ENCODE measurements around the gene RNF207.

The RNF207 gene

GRCh38 chr1:6220236-6220635 is 14.3 kb downstream of the RNF207 start:
- in situ Hi-C loops (cut with MboI; ENCODE audit: low pct_unique_long_range_greater_than_20kb, low sequenced_read_pairs) = no loop called here
- no peak for DNase-seq

GRCh38 chr1:6221210-6221784 is 15.4 kb downstream of the RNF207 start:
- DNase-seq = no peak
- in situ Hi-C loops (cut with MboI; ENCODE audit: low pct_unique_long_range_greater_than_20kb, low sequenced_read_pairs) = no loop called here

- in situ Hi-C loops (cut with MboI; ENCODE audit: low pct_unique_long_range_greater_than_20kb, low sequenced_read_pairs) = no loop called here
- no peak for DNase-seq
These were observed 16.7 kb downstream of the RNF207 start for GRCh38 chr1:6222636-6223035.

- DNase-seq = no peak
- in situ Hi-C loops (cut with MboI; ENCODE audit: low pct_unique_long_range_greater_than_20kb, low sequenced_read_pairs) = no loop called here
These were observed 17.7 kb downstream of the RNF207 start for GRCh38 chr1:6223617-6224016.

- no peak for DNase-seq
- in situ Hi-C loops (cut with MboI; ENCODE audit: low pct_unique_long_range_greater_than_20kb, low sequenced_read_pairs) = no loop called here
These were observed 18.8 kb downstream of the RNF207 start for GRCh38 chr1:6224718-6225117.

GRCh38 chr1:6225651-6226050 is 19.7 kb downstream of the RNF207 start:
- no peak for DNase-seq
- in situ Hi-C loops (cut with MboI; ENCODE audit: low pct_unique_long_range_greater_than_20kb, low sequenced_read_pairs) = no loop called here

- in situ Hi-C loops (cut with MboI; ENCODE audit: low pct_unique_long_range_greater_than_20kb, low sequenced_read_pairs) = no loop called here
These were observed 27.5 kb downstream of the RNF207 start for GRCh38 chr1:6233376-6233775.

GRCh38 chr1:6234502-6235295 is 28.8 kb downstream of the RNF207 start:
- DNase-seq = no peak
- in situ Hi-C loops (cut with MboI; ENCODE audit: low pct_unique_long_range_greater_than_20kb, low sequenced_read_pairs) = no loop called here

More at GRCh38 chr1:6233376-6233775, 27.5 kb downstream of the RNF207 start:
- no peak for DNase-seq

GRCh38 chr1:6235296-6235677 is 29.4 kb downstream of the RNF207 start:
- DNase-seq = no peak
- in situ Hi-C loops (cut with MboI; ENCODE audit: low pct_unique_long_range_greater_than_20kb, low sequenced_read_pairs) = no loop called here

- DNase-seq = no peak
- in situ Hi-C loops (cut with MboI; ENCODE audit: low pct_unique_long_range_greater_than_20kb, low sequenced_read_pairs) = no loop called here
These were observed 31.2 kb downstream of the RNF207 start for GRCh38 chr1:6237093-6237492.

GRCh38 chr1:6239213-6239752 is 33.4 kb downstream of the RNF207 start:
- in situ Hi-C loops (cut with MboI; ENCODE audit: low pct_unique_long_range_greater_than_20kb, low sequenced_read_pairs) = no loop called here
- DNase-seq = no peak

- DNase-seq = no peak
- in situ Hi-C loops (cut with MboI; ENCODE audit: low pct_unique_long_range_greater_than_20kb, low sequenced_read_pairs) = loop anchor here (10.0 kb wide), 1 partner anchor 165 kb away; no protein-coding TSS in a partner anchor
These were observed 34.2 kb downstream of the RNF207 start for GRCh38 chr1:6239950-6240768.

- in situ Hi-C loops (cut with MboI; ENCODE audit: low pct_unique_long_range_greater_than_20kb, low sequenced_read_pairs) = loop anchor here (10.0 kb wide), 1 partner anchor 164 kb away; no protein-coding TSS in a partner anchor
- DNase-seq = no peak
These were observed 35.4 kb downstream of the RNF207 start for GRCh38 chr1:6241107-6241886.

- no peak for DNase-seq
- in situ Hi-C loops (cut with MboI; ENCODE audit: low pct_unique_long_range_greater_than_20kb, low sequenced_read_pairs) = loop anchor here (10.0 kb wide), 1 partner anchor 163 kb away; no protein-coding TSS in a partner anchor
These were observed 36.2 kb downstream of the RNF207 start for GRCh38 chr1:6241887-6242740.

GRCh38 chr1:6243053-6243834 is 37.3 kb downstream of the RNF207 start:
- no peak for DNase-seq
- in situ Hi-C loops (cut with MboI; ENCODE audit: low pct_unique_long_range_greater_than_20kb, low sequenced_read_pairs) = loop anchor here (10.0 kb wide), 1 partner anchor 162 kb away; no protein-coding TSS in a partner anchor

GRCh38 chr1:6243993-6244392 is 38.1 kb downstream of the RNF207 start, which contains the start of gene HES3:
TSS of gene HES3 (plus strand) at chr1:6244179. CDS start at chr1:6244366, 187 bp downstream.
- DNase-seq = no peak

More at GRCh38 chr1:6243993-6244392, 38.1 kb downstream of the RNF207 start, which contains the start of gene HES3:
- in situ Hi-C loops (cut with MboI; ENCODE audit: low pct_unique_long_range_greater_than_20kb, low sequenced_read_pairs) = loop anchor here (10.0 kb wide), 1 partner anchor 161 kb away; no protein-coding TSS in a partner anchor
